ENCODE data around the gene USP49. TPM values are rescaled to one million over a fixed set of nuclear protein-coding genes. Genes with fewer than 3 reads are reported as not detected.

Gene USP49
- total RNA-seq, 2 experiments from 2014 or later: 1.3 TPM

DNA sequence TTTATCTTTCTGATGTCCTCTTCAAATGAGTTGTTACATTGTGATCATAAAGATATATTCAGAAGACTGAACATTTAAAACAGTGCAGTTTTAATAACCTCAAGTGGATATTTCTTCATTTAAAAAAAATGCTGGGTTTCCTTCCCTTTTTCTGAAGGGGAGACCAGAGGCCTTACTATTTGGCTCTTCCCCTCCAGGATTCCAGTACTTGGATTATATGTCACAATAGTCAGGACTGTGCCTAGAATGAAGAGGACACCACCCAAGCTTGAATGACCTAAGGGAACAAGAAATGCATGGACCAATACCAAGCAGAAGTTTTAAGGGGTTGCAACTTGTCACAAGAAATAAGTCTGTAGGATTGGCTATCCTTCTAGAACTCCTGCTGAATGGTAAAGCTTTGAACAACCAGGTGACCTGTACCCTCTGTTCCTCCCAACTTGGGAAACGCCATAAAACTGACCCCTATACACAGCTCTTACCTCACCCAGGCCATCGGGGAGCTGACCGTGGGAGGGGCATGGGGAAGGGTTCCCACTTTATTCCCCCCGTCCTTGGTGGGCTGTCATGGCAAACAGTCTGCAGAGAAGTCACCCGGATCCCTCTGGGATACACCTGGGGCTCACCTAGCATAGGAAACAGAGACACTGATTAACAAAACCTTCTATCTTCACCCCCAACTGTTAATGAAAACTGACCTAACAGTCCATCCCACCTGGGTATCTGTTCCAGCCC, 117.5 kb downstream of the USP49 start:
- Mint-ChIP-seq H3K27ac (no peak overlapping the region), H3K9me3 (no peaks in the 10 kb centered on the region), H3K4me3 (peak overlapping the region; percentile 30), H3K27me3 (peaks cover 11% of the 10 kb centered on the region), H3K4me1 (ENCODE audit: low read depth) (peaks cover 25% of the 10 kb centered on the region), H3K36me3 (ENCODE audit: low read depth) (peaks cover 25% of the 10 kb centered on the region)
- no peak for TF ChIP-seq CTCF (IDR thresholded peaks at IDR 0.05)
- no peak overlapping the region for H3K27ac ChIP-seq (ENCODE audit: low read depth in 1 of 2, low read length in 2 of 2)
- POLR2A ChIA-PET: no interaction called here
- peaks cover 0 to 3% of the 10 kb centered on the region in 2 experiments for H3K9me3 ChIP-seq (ENCODE audit: control insufficient read depth in 1 of 2, insufficient read depth in 1 of 2, low read length in 2 of 2)
- intact Hi-C loops (cut with DNase I, micrococcal nuclease): loop anchor here (1.0 to 5.0 kb wide), 4 partner anchors 41 to 1910 kb away; partner anchors contain the start of gene MRPS18A (in 1 of the 2)
- H3K4me3 ChIP-seq (ENCODE audit: low read length): no peak overlapping the region
- peaks cover 33% of the 10 kb centered on the region for H3K36me3 ChIP-seq (ENCODE audit: insufficient read depth, low read length)
- no peak for ATAC-seq (ENCODE audit: poor library complexity)
- CTCF ChIA-PET: interaction anchor here (1.6 to 2.6 kb wide), 2 partner anchors 9 to 10 kb away, joined by 12 to 13 read pairs; partner anchors contain the start of gene TOMM6
- H3K4me1 ChIP-seq (ENCODE audit: insufficient read depth, low read length): peaks cover 24% of the 10 kb centered on the region
- peaks cover 7 to 8% of the 10 kb centered on the region in 2 experiments for H3K27me3 ChIP-seq (ENCODE audit: control insufficient read depth in 1 of 2, insufficient read depth in 2 of 2, low read length in 2 of 2)
- no peak for DNase-seq

DNA sequence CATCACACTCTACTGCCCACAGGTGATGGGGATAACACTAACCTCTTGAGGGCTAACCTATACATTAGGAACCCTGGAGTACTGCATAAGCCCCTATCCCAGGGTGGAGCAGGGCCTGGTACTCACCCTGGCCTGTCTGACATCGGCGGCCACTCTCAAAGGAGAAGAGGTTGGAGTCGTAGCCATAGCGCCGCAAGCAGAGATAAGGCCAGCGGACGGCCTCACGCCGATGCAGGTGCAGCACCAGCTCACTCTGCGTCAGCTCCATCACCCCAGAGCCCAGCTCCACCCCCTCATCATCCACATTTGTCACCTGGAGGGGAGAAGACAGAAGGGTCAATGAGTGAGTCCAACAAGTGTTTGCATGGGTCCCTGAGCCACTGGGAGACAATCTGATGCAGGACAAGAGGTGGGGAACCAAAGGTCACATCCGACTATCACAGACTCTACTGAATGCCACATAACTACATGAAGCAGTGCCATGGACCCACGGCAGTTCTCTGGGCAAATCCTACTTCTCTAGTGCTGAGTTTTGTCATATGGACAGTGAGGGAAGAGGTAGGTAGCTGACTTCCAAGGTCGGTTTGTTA, 119.8 kb downstream of the USP49 start:
- TF ChIP-seq CTCF (IDR thresholded peaks at IDR 0.05): no peak
- ChIA-PET CTCF (interaction anchor here (0.6 to 2.6 kb wide), 3 partner anchors 13 to 128 kb away, joined by 3 to 13 read pairs (median 3); partner anchors contain the start of gene TOMM6), POLR2A (no interaction called here)
- Mint-ChIP-seq H3K27me3 (peaks cover 4% of the 10 kb centered on the region), H3K4me3 (no peak overlapping the region), H3K27ac (no peak overlapping the region), H3K4me1 (ENCODE audit: low read depth) (peaks cover 20% of the 10 kb centered on the region), H3K9me3 (no peaks in the 10 kb centered on the region), H3K36me3 (ENCODE audit: low read depth) (peaks cover 44% of the 10 kb centered on the region)
- Histone ChIP-seq H3K4me1 (ENCODE audit: insufficient read depth, low read length) (peaks cover 13% of the 10 kb centered on the region), H3K4me3 (ENCODE audit: low read length) (no peak overlapping the region), H3K27me3 (ENCODE audit: control insufficient read depth in 1 of 2, insufficient read depth in 2 of 2, low read length in 2 of 2) (no peaks in the 10 kb centered on the region), H3K36me3 (ENCODE audit: insufficient read depth, low read length) (peaks cover 56% of the 10 kb centered on the region), H3K9me3 (ENCODE audit: control insufficient read depth in 1 of 2, insufficient read depth in 1 of 2, low read length in 2 of 2) (no peaks in the 10 kb centered on the region), H3K27ac (ENCODE audit: low read depth in 1 of 2, low read length in 2 of 2) (no peak overlapping the region)
- ATAC-seq (ENCODE audit: poor library complexity) (no peak), DNase-seq (no peak)
- intact Hi-C loops (cut with DNase I, micrococcal nuclease): loop anchor here in 1 of 2 experiments (5.0 kb wide), 1 partner anchor 1912 kb away; the partner anchor contains the start of gene MRPS18A

GRCh38 chr6:41774841-41775240, 120.3 kb downstream of the USP49 start:
- DNase-seq (no peak), ATAC-seq (ENCODE audit: poor library complexity) (no peak)
- Histone ChIP-seq H3K27me3 (ENCODE audit: control insufficient read depth in 1 of 2, insufficient read depth in 2 of 2, low read length in 2 of 2) (no peaks in the 10 kb centered on the region), H3K9me3 (ENCODE audit: control insufficient read depth in 1 of 2, insufficient read depth in 1 of 2, low read length in 2 of 2) (no peaks in the 10 kb centered on the region), H3K4me3 (ENCODE audit: low read length) (no peak overlapping the region), H3K4me1 (ENCODE audit: insufficient read depth, low read length) (peaks cover 10% of the 10 kb centered on the region), H3K36me3 (ENCODE audit: insufficient read depth, low read length) (peaks cover 56% of the 10 kb centered on the region), H3K27ac (ENCODE audit: low read depth in 1 of 2, low read length in 2 of 2) (no peak overlapping the region)
- intact Hi-C loops (cut with DNase I, micrococcal nuclease): loop anchor here in 1 of 2 experiments (5.0 kb wide), 1 partner anchor 1912 kb away; the partner anchor contains the start of gene MRPS18A
- peaks cover 47% of the 10 kb centered on the region for H3K36me3 Mint-ChIP-seq (ENCODE audit: low read depth)
- H3K4me3 Mint-ChIP-seq: no peak overlapping the region
- ChIA-PET POLR2A (no interaction called here), CTCF (interaction anchor here (2.6 kb wide), 1 partner anchor 13 kb away, joined by 13 read pairs; the partner anchor contains the start of gene TOMM6)
- no peak overlapping the region for H3K27ac Mint-ChIP-seq
- H3K4me1 Mint-ChIP-seq (ENCODE audit: low read depth): peaks cover 14% of the 10 kb centered on the region
- H3K9me3 Mint-ChIP-seq: no peaks in the 10 kb centered on the region
- peaks cover 2% of the 10 kb centered on the region for H3K27me3 Mint-ChIP-seq
- no peak for TF ChIP-seq CTCF (IDR thresholded peaks at IDR 0.05)

Data from CD4-positive, alpha-beta T cell (primary cell).